ENCODE results near the gene TMEM183A.

DNA sequence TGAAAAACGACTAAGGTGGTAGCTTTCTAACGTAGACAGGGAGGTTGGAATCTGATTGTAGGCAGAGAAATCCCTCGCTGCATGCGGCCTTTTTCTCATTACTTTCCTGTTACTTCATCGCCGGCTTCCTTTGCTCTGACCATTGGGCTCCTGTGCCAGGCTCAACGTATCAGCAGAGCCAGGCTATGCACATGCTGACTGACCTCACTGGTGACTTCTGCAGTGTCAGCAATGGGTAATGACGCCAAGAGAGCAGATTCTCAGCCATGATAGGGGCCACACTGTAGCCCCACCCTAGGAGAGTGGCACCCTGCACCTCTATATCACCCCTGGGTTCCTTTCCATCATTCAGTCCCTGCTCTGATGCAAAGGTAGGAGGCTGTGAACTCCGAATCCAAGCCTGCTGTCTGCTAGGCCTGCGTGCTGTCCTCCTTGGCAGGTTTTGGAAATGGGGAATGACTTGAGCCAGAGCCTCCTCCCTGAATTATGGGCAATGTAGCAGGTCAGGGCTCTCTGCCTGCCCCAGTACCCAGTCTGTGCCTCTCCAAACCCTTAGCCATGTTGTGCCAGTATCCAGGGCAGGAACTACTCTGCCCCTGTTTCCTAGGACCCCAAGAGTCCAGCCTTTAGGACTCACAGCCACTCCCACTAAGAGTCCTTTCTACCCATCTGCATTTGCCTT lies 30.5 kb downstream of the TMEM183A start:
- no peak for TF ChIP-seq POLR2A (IDR thresholded peaks at IDR 0.05)
- TF ChIP-seq, protein P1, sequence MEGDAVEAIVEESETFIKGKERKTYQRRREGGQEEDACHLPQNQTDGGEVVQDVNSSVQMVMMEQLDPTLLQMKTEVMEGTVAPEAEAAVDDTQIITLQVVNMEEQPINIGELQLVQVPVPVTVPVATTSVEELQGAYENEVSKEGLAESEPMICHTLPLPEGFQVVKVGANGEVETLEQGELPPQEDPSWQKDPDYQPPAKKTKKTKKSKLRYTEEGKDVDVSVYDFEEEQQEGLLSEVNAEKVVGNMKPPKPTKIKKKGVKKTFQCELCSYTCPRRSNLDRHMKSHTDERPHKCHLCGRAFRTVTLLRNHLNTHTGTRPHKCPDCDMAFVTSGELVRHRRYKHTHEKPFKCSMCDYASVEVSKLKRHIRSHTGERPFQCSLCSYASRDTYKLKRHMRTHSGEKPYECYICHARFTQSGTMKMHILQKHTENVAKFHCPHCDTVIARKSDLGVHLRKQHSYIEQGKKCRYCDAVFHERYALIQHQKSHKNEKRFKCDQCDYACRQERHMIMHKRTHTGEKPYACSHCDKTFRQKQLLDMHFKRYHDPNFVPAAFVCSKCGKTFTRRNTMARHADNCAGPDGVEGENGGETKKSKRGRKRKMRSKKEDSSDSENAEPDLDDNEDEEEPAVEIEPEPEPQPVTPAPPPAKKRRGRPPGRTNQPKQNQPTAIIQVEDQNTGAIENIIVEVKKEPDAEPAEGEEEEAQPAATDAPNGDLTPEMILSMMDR (IDR thresholded peaks at IDR 0.05): no peak
